Right lobe of liver (tissue), 6 donors: ENCODE results near the gene EPHB1. TPM values are rescaled to one million over a fixed set of nuclear protein-coding genes. Genes with fewer than 3 reads are reported as not detected.

ENCODE experiments used
- ATAC-seq, 4 donors: fragments of 200-7000 bp; cut with Tn5 transposase; one replicate each; pipeline ENCODE4 v1.9.1; 2020; ENCODE audit warnings: mild to moderate bottlenecking in 4 of 4, moderate library complexity in 4 of 4
- DNase-seq, 3 donors: peaks; one replicate each; pipeline ENCODE4 v3.0.0-alpha.2; 2020
- H3K27ac ChIP-seq, 3 donors: fragments of 200-600 bp; one replicate each; pipeline ENCODE4 v1.8.0; 2022
- H3K27me3 ChIP-seq, 2 donors: fragments of 200-600 bp; one replicate each; pipeline ENCODE4 v1.8.0; 2022
- H3K36me3 ChIP-seq, 4 donors: fragments of 200-600 bp; sonication (generic) in 1 of 4; one replicate each; pipeline versions ENCODE4 v1.5.1 to v1.8.0; 2017 to 2022; ENCODE audit warnings: control low read depth in 1 of 4
- H3K4me1 ChIP-seq, 4 donors: fragments of 200-600 bp; sonication (generic) in 1 of 4; one replicate each; pipeline versions ENCODE4 v1.5.1 to v1.8.0; 2017 to 2022; ENCODE audit warnings: control low read depth in 1 of 4
- H3K4me3 ChIP-seq, 3 donors: fragments of 200-600 bp; one replicate each; pipeline ENCODE4 v1.8.0; 2022
- H3K9me3 ChIP-seq, 4 donors: fragments of 200-600 bp; sonication (generic) in 1 of 4; one replicate each; pipeline versions ENCODE4 v1.5.1 to v1.8.0; 2017 to 2022; ENCODE audit warnings: control low read depth in 1 of 4
- POLR2A ChIP-seq: fragments of 450-650 bp; IDR thresholded peaks from one replicate; pipeline ENCODE4 v1.6.1; 2017; ENCODE audit warnings: antibody characterized with exemption, mild to moderate bottlenecking
- WGBS: methylation state at CpG from one replicate; pipeline ENCODE4 v1.1.6; 2018; ENCODE audit warnings: low coverage, low lambda C conversion rate; ENCODE audit not compliant: insufficient coverage; ENCODE audit errors: missing lambda C conversion rate; 5-methylcytosine and 5-hydroxymethylcytosine counted together
- intact Hi-C, 2 donors: fragments of 100-400 bp; cut with DNase I; formaldehyde crosslinking; loops; one replicate each; pipeline versions ENCODE4 v1.11.2 to v1.14.1; 2022
- total RNA-seq, 6 experiments: library from RNA; depleted of rRNA in 2 of 6; stranded (reverse); fragments of >200 nt in 2 of 6; fragmentation: NEBNext Ultra II Directional in 3 of 6; extraction: Animal tissue kit (Norgen Biotek cat#: 25700) in 3 of 6; gene quantifications; one replicate each; pipeline versions ENCODE4 v1.1.0 to v1.2.4, GENCODE V29; 2016 to 2023
- TF ChIP-seq, protein P1 (sequence below), 4 donors: fragments of 200-600 bp in 3 of 4; fragments of 450-650 bp in 1 of 4; IDR thresholded peaks; one replicate each; pipeline versions ENCODE4 v1.5.1 to v1.8.0; 2016 to 2022; ENCODE audit warnings: antibody characterized with exemption in 4 of 4, mild to moderate bottlenecking in 2 of 4
- donor health status: DM: no; HTN: yes; CAD: no.
- donor health status: DM: no; HTN: no; CAD: no.
- donor health status: DM: no; HTN: no; CAD: no.
- donor health status: DM: no; HTN: yes; CAD: no.
- donor health status: DM: no; HTN: yes; CAD: no.

The EPHB1 gene
- total RNA-seq, 6 experiments from 2014 or later, result 0.63 to 10.9 (median 1.8) TPM

DNA sequence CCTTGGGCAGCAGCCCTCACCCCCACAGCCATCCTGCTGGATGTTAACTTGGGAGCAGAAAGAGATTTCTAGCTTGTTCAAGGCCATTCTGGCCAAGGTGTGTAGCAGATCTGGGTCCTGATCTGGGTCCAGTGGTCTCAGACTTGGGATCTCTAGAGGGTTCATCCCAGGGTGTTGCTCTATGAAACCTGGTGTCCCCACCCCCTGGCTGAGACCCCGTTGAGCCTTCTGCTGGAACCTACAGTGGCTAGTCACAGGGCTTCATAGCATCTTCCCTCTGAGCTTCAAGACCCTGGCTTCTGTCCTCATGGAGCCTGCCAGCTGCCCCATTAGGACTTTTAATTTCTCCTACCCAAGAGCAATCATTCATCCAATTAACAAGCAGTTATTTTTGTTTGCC is 64.3 kb downstream of the EPHB1 start:
- Histone ChIP-seq H3K27ac (no peak overlapping the region), H3K36me3 (no peaks in the 10 kb centered on the region), H3K27me3 (no peaks in the 10 kb centered on the region), H3K4me1 (no peaks in the 10 kb centered on the region), H3K4me3 (no peak overlapping the region), H3K9me3 (no peaks in the 10 kb centered on the region)
- DNase-seq (peak in 1 of 3 donors; percentile 28), ATAC-seq (no peak)
- intact Hi-C loops, result no loop called here
- no CpG with 5 or more reads among the region's 1 CpG for WGBS
- no peak for TF ChIP-seq POLR2A
- TF ChIP-seq, protein P1, sequence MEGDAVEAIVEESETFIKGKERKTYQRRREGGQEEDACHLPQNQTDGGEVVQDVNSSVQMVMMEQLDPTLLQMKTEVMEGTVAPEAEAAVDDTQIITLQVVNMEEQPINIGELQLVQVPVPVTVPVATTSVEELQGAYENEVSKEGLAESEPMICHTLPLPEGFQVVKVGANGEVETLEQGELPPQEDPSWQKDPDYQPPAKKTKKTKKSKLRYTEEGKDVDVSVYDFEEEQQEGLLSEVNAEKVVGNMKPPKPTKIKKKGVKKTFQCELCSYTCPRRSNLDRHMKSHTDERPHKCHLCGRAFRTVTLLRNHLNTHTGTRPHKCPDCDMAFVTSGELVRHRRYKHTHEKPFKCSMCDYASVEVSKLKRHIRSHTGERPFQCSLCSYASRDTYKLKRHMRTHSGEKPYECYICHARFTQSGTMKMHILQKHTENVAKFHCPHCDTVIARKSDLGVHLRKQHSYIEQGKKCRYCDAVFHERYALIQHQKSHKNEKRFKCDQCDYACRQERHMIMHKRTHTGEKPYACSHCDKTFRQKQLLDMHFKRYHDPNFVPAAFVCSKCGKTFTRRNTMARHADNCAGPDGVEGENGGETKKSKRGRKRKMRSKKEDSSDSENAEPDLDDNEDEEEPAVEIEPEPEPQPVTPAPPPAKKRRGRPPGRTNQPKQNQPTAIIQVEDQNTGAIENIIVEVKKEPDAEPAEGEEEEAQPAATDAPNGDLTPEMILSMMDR (IDR thresholded peaks at IDR 0.05), result no peak

DNA sequence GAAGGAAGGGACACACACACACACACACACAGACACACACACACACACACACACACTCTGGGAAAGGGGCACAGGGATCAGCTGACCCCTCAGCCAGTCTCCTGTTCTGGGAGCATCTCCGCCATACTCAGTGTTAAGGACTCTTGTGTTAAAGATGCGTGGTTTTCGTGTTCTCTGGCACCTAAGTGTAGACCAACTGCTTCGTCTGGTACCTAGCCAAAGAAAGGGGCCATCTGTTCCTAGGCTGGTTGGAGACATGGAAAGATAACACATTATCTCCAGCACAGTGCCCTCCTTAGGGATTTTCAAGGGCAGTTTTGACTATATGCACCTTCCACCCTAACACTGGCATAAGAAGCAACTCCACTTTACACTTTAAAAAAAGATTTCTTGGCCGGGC is 65.1 kb downstream of the EPHB1 start:
- intact Hi-C loops, result no loop called here
- H3K27me3 ChIP-seq, result no peaks in the 10 kb centered on the region
- no peak overlapping the region for H3K4me3 ChIP-seq
- no peaks in the 10 kb centered on the region for H3K36me3 ChIP-seq
- H3K4me1 ChIP-seq, result no peaks in the 10 kb centered on the region
- DNase-seq (peak in 1 of 3 donors; percentile 8), ATAC-seq (no peak)
- H3K27ac ChIP-seq, result no peak overlapping the region
- no peaks in the 10 kb centered on the region for H3K9me3 ChIP-seq
- TF ChIP-seq POLR2A, result no peak
- TF ChIP-seq, protein P1 (IDR thresholded peaks at IDR 0.05), result no peak
- 86% methylated on average over 5 of the region's 5 CpGs for WGBS

DNA sequence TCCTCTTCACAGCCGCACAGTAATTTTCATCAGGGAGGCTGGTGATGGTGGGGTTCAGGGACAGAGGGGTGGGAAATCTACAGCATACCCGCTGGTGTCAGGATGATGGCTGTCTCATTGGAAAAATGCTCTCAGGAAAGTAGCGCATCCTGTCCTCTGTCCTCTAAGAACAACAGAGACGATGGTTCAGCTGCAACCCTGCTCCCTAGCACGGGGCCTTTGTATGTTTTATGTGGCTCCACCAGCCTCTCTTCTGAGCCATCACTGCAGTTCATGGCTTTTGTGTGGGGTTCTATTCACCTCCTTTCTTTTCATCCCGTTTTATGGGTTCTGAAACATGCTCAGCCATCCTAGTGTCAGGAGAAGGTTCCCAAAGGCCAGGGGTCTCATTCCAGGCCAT is 68.9 kb downstream of the EPHB1 start:
- DNase-seq (peak in 1 of 3 donors; percentile 4), ATAC-seq (no peak)
- WGBS, result 50% methylated on average over 2 of the region's 6 CpGs
- no peak for TF ChIP-seq POLR2A
- TF ChIP-seq, protein P1 (IDR thresholded peaks at IDR 0.05), result no peak
- H3K36me3 ChIP-seq, result no peaks in the 10 kb centered on the region
- no peaks in the 10 kb centered on the region for H3K9me3 ChIP-seq
- no peak overlapping the region for H3K4me3 ChIP-seq
- H3K27ac ChIP-seq, result no peak overlapping the region
- intact Hi-C loops, result no loop called here
- H3K4me1 ChIP-seq, result no peaks in the 10 kb centered on the region
- H3K27me3 ChIP-seq, result no peaks in the 10 kb centered on the region

DNA sequence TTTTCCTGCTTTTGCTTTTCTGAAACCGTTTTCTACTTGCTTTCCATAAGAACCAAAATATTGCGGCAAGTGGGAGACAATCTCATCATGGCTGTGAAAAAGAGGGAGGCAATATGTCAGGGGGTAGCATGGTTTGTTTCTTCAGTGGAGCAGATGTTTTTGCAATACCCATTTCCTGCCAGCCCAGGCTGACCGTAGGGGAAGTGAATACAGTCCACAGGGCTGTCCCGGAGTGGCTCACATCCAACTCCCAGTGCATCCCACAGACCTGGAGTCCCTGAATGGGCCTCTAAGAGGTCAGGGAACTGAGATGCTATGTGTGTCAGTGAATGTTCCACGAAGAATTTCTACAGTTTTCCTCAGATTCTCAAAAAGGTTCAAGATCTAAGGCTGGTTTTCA is 69.6 kb downstream of the EPHB1 start:
- Histone ChIP-seq H3K27me3 (no peaks in the 10 kb centered on the region), H3K36me3 (no peaks in the 10 kb centered on the region), H3K4me3 (no peak overlapping the region), H3K27ac (no peak overlapping the region), H3K4me1 (no peaks in the 10 kb centered on the region), H3K9me3 (no peaks in the 10 kb centered on the region)
- peak in 1 of 3 donors; percentile 42 for DNase-seq
- WGBS, result 23% methylated on average over 5 of the region's 5 CpGs
- TF ChIP-seq, protein P1 (IDR thresholded peaks at IDR 0.05), result no peak
- TF ChIP-seq POLR2A, result no peak
- peak in 3 of 4 donors; percentile 22 to 38 (median 31) for ATAC-seq
- intact Hi-C loops, result no loop called here

DNA sequence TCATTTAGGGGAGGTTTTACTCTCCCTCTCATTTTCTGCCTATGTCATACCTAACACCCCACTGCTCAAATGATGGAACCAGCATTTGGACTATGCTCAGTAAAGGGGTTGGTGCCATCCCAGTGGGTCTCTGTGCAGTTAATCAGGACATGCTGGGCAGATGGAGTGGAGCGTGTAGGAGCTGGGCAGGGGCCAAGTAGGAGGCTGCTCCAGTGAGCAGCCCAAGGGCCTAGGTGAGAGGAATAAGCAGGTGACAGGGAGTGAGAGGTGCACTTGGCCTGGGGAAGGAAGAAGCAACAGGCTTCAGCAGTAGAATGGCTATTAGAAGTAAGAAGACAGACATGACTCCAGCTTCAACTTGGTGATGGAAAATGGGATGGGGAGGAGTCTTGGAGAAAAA is 72.2 kb downstream of the EPHB1 start:
- WGBS, result 89% methylated on average over 1 of the region's 1 CpG

More for the DNA sequence above, 72.2 kb downstream of the EPHB1 start:
- intact Hi-C loops, result no loop called here
- no peak overlapping the region for H3K4me3 ChIP-seq
- DNase-seq (peak in 1 of 3 donors; percentile 6), ATAC-seq (no peak)
- TF ChIP-seq POLR2A, result no peak
- TF ChIP-seq, protein P1 (IDR thresholded peaks at IDR 0.05), result no peak
- H3K4me1 ChIP-seq, result no peaks in the 10 kb centered on the region
- H3K27me3 ChIP-seq, result no peaks in the 10 kb centered on the region
- H3K36me3 ChIP-seq, result no peaks in the 10 kb centered on the region
- no peaks in the 10 kb centered on the region for H3K9me3 ChIP-seq
- H3K27ac ChIP-seq, result no peak overlapping the region
